ENCODE data around the gene PRCP.

PRCP gene

DNA sequence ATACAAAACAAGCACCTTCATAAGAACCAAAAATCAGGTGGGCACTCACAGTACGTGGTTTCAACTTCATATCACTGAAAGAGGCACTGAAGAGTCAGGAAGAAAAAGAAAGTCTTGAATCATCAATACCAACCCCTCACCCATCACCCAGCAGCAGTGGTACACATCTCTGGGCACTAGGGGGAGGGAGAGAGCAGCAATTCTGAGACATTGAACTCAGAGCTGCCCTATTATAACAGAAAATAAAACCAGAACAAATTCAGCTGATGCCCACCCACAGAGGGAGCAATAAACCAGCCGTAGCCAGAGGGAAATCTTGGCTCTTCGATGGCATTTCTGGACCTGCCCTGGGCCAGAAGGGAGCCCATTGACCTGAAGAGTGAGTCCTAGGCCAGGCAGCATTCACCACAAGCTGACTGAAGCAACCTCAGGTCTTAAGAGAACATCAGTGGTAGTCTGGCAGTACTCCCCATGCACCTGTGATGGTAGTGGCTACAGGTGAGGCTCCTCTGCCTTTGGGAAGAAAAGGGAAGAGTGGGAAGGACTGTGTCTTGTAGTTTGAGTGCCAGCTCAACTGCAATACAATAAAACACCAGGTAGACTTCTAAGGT, 124.4 kb downstream of the PRCP start:
- H3K27ac ChIP-seq (ENCODE audit: low read depth, low read length): no peak overlapping the region
- no peak overlapping the region for H3K4me3 ChIP-seq (ENCODE audit: low read length)
- H3K9me3 ChIP-seq (ENCODE audit: insufficient read depth, low read depth, low read length): no peaks in the 10 kb centered on the region
- no peak overlapping the region for H3K9ac ChIP-seq (ENCODE audit: low read depth, low read length)
- WGBS: 30% methylated on average over 3 of the region's 3 CpGs
- no peaks in the 10 kb centered on the region for H3K4me1 ChIP-seq (ENCODE audit: insufficient read depth, low read length)
- no peaks in the 10 kb centered on the region for H3K36me3 ChIP-seq (ENCODE audit: insufficient read depth, low read length)
- no peaks in the 10 kb centered on the region for H3K27me3 ChIP-seq (ENCODE audit: insufficient read depth, low read length)

DNA sequence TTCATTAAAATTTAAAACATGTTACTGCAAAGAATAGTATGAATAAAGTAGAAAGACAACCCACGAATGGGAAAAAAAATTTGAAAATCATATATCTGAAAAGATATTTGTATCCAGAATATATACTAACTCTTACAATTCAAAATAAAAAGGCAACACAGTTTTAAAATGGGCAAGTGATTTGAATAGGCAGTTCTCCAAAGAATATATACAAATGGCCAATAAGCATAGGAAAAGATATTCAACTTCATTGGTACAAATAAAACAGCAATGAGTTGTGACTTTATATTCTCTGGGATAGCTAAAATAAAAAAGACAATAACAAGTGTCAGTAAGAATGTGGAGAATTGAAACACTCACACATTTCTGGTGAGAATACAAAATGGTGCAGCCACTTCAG, 125.0 kb downstream of the PRCP start:
- Histone ChIP-seq H3K4me3 (ENCODE audit: low read length) (no peak overlapping the region), H3K27ac (ENCODE audit: low read depth, low read length) (no peak overlapping the region), H3K4me1 (ENCODE audit: insufficient read depth, low read length) (no peaks in the 10 kb centered on the region), H3K27me3 (ENCODE audit: insufficient read depth, low read length) (no peaks in the 10 kb centered on the region), H3K9me3 (ENCODE audit: insufficient read depth, low read depth, low read length) (no peaks in the 10 kb centered on the region), H3K36me3 (ENCODE audit: insufficient read depth, low read length) (no peaks in the 10 kb centered on the region), H3K9ac (ENCODE audit: low read depth, low read length) (no peak overlapping the region)
- WGBS: no CpG with 5 or more reads among the region's 1 CpG

Measured in HUES64 (cell line).